SU-DHL-6 (cell line): ENCODE data around the gene TRIM24.

Experiments
- H2AFZ ChIP-seq: fragments of 200-600 bp; sonication (generic); 2 replicates; pipeline ENCODE4 v1.6.1; 2014; ENCODE audit warnings: low read depth, mild to moderate bottlenecking, moderate library complexity, mixed read lengths, antibody characterized with exemption, low read length; ENCODE audit not compliant: severe bottlenecking
- H3F3A ChIP-seq: fragments of 200-600 bp; shearing (Covaris generic); 2 replicates; pipeline ENCODE4 v1.6.0; 2016; ENCODE audit warnings: antibody characterized with exemption, mild to moderate bottlenecking; ENCODE audit not compliant: insufficient read depth
- H3K27ac ChIP-seq: fragments of 200-600 bp; sonication (generic); 2 replicates; pipeline ENCODE4 v1.5.1; 2016; ENCODE audit warnings: low read depth, mild to moderate bottlenecking, low read length, moderate library complexity, mixed read lengths
- H3K27me3 ChIP-seq: fragments of 200-600 bp; sonication (generic), shearing (Covaris generic); 2 replicates; pipeline ENCODE4 v1.6.0; 2014; ENCODE audit warnings: mild to moderate bottlenecking, low read length
- H3K36me3 ChIP-seq: fragments of 200-600 bp; sonication (generic); 2 replicates; pipeline ENCODE4 v1.6.1; 2014; ENCODE audit warnings: mild to moderate bottlenecking, low read length, mixed read lengths
- H3K4me2 ChIP-seq: fragments of 300-600, 200-600 bp; shearing (Covaris generic), sonication (generic); 2 replicates; pipeline ENCODE4 v1.6.0; 2014; ENCODE audit warnings: low read length, low read depth, mild to moderate bottlenecking; ENCODE audit not compliant: poor library complexity, severe bottlenecking
- H3K4me3 ChIP-seq: fragments of 200-600 bp; sonication (generic); 2 replicates; pipeline ENCODE4 v1.5.1; 2014; ENCODE audit warnings: antibody characterized with exemption, low read length, mild to moderate bottlenecking, mixed read lengths; ENCODE audit not compliant: insufficient read depth, poor library complexity, severe bottlenecking
- H3K79me2 ChIP-seq: fragments of 200-600 bp; sonication (generic); 2 replicates; pipeline ENCODE4 v1.6.1; 2014; ENCODE audit warnings: mild to moderate bottlenecking, low read length, moderate library complexity; ENCODE audit not compliant: insufficient read depth
- H3K9ac ChIP-seq: fragments of 200-600 bp; sonication (generic); 2 replicates; pipeline ENCODE4 v1.7.0; 2014; ENCODE audit warnings: mild to moderate bottlenecking, low read length
- H3K9me2 ChIP-seq: fragments of 200-600 bp; sonication (generic); replicated peaks from 2 replicates; pipeline ENCODE4 v1.6.1; 2014; ENCODE audit warnings: low read length; ENCODE audit not compliant: insufficient read depth
- H3K9me3 ChIP-seq: fragments of 200-600 bp; sonication (generic); 2 replicates; pipeline ENCODE4 v1.6.1; 2014; ENCODE audit warnings: low read length, mixed read lengths; ENCODE audit not compliant: insufficient read depth
- H4K20me1 ChIP-seq: fragments of 200-600 bp; sonication (generic); 2 replicates; pipeline ENCODE4 v1.6.1; 2014; ENCODE audit warnings: low read depth, mild to moderate bottlenecking, antibody characterized with exemption, low read length, moderate library complexity, mixed read lengths
- CTCF ChIP-seq: fragments of 200-600 bp; sonication (generic); IDR thresholded peaks from one replicate; pipeline ENCODE4 v1.5.1; 2017; ENCODE audit warnings: antibody characterized with exemption, mild to moderate bottlenecking, low read length, moderate library complexity; ENCODE audit not compliant: insufficient read depth, poor library complexity, severe bottlenecking
- EZH2phosphoT487 ChIP-seq: fragments of 200-600 bp; sonication (generic), shearing (Covaris generic); conservative IDR thresholded peaks from 2 replicates; pipeline ENCODE4 v1.6.1; 2018; ENCODE audit warnings: mild to moderate bottlenecking, antibody characterized with exemption, low read length, moderate library complexity, mixed read lengths

TRIM24 gene

GRCh38 chr7:138514044-138514443 is 54.0 kb downstream of the TRIM24 start:
- no peak overlapping the region for H3K4me3 ChIP-seq
- H3K9ac ChIP-seq: no peak overlapping the region
- H4K20me1 ChIP-seq: no peaks in the 10 kb centered on the region
- TF ChIP-seq CTCF: no peak
- TF ChIP-seq EZH2phosphoT487: no peak
- H3K9me3 ChIP-seq: peaks cover 12% of the 10 kb centered on the region; the same call in 1 of the 2 replicates
- no peaks in the 10 kb centered on the region; the same call in 1 of the 2 replicates for H3K79me2 ChIP-seq
- 0 out of 2 replicates have a peak, but pooled peaks cover 5% of the 10 kb centered on the region for H3F3A ChIP-seq
- H3K27ac ChIP-seq: no peak overlapping the region
- no peak overlapping the region for H2AFZ ChIP-seq
- no peaks in the 10 kb centered on the region for H3K27me3 ChIP-seq
- no peaks in the 10 kb centered on the region for H3K9me2 ChIP-seq
- peaks cover 29% of the 10 kb centered on the region for H3K36me3 ChIP-seq
- no peak overlapping the region for H3K4me2 ChIP-seq

- H3K27me3 ChIP-seq: no peaks in the 10 kb centered on the region
- H3K4me2 ChIP-seq: no peak overlapping the region
Observed at GRCh38 chr7:138515001-138515528, 55.0 kb downstream of the TRIM24 start.

GRCh38 chr7:138519061-138519798 is 59.2 kb downstream of the TRIM24 start:
- Histone ChIP-seq H3K4me2 (no peak overlapping the region), H3K4me3 (no peak overlapping the region), H3K27ac (no peak overlapping the region), H3K27me3 (no peaks in the 10 kb centered on the region), H2AFZ (no peak overlapping the region), H3K9ac (no peak overlapping the region), H3K36me3 (peaks cover 55% of the 10 kb centered on the region), H3K79me2 (no peaks in the 10 kb centered on the region; the same call in 1 of the 2 replicates), H3K9me2 (no peaks in the 10 kb centered on the region), H3K9me3 (no peaks in the 10 kb centered on the region), H3F3A (0 out of 2 replicates have a peak, but pooled peaks cover 5% of the 10 kb centered on the region), H4K20me1 (no peaks in the 10 kb centered on the region)
- no peak for TF ChIP-seq CTCF
- TF ChIP-seq EZH2phosphoT487: no peak

More at GRCh38 chr7:138515001-138515528, 55.0 kb downstream of the TRIM24 start:
- Histone ChIP-seq H3K36me3 (peaks cover 39% of the 10 kb centered on the region), H3K27ac (no peak overlapping the region; the same call in 1 of the 2 replicates), H3F3A (0 out of 2 replicates have a peak, but pooled peaks cover 5% of the 10 kb centered on the region), H3K79me2 (no peaks in the 10 kb centered on the region; the same call in 1 of the 2 replicates), H4K20me1 (no peaks in the 10 kb centered on the region), H3K9me2 (no peaks in the 10 kb centered on the region), H3K4me3 (no peak overlapping the region), H3K9me3 (peaks cover 12% of the 10 kb centered on the region; the same call in 1 of the 2 replicates), H3K9ac (no peak overlapping the region), H2AFZ (no peak overlapping the region)
- TF ChIP-seq EZH2phosphoT487 (no peak), CTCF (no peak)
